HEK293T (cell line): ENCODE data around the gene CDCA5.

ENCODE experiments used
- BHLHE40 ChIP-seq: fragments of 450-650 bp; IDR thresholded peaks from 2 replicates; pipeline ENCODE4 v1.6.1; 2016; ENCODE audit warnings: mild to moderate bottlenecking, moderate library complexity, borderline replicate concordance
- CTBP1 ChIP-seq: fragments of 450-650 bp; IDR thresholded peaks from 2 replicates; pipeline ENCODE4 v1.6.1; 2016; ENCODE audit warnings: borderline replicate concordance
- ELF4 ChIP-seq: fragments of 450-650 bp; IDR thresholded peaks from 2 replicates; pipeline ENCODE4 v1.6.1; 2017; ENCODE audit warnings: antibody characterized with exemption
- FOXA1 ChIP-seq: fragments of 450-650 bp; IDR thresholded peaks from 2 replicates; pipeline ENCODE4 v1.6.1; 2016; ENCODE audit warnings: mild to moderate bottlenecking
- FOXK2 ChIP-seq: fragments of 450-650 bp; IDR thresholded peaks from 2 replicates; pipeline ENCODE4 v1.6.1; 2016; ENCODE audit warnings: mild to moderate bottlenecking
- LEF1 ChIP-seq: fragments of 450-650 bp; IDR thresholded peaks from 2 replicates; pipeline ENCODE4 v1.6.1; 2017; ENCODE audit warnings: mild to moderate bottlenecking, borderline replicate concordance
- NFRKB ChIP-seq: fragments of 450-650 bp; IDR thresholded peaks from 2 replicates; pipeline ENCODE4 v1.6.1; 2016; ENCODE audit warnings: mild to moderate bottlenecking, moderate library complexity
- SP1 ChIP-seq: fragments of 450-650 bp; IDR thresholded peaks from 2 replicates; pipeline ENCODE4 v1.6.1; 2017
- SUZ12 ChIP-seq: fragments of 450-650 bp; IDR thresholded peaks from 2 replicates; pipeline ENCODE4 v1.6.1; 2016; ENCODE audit warnings: mild to moderate bottlenecking
- TARDBP ChIP-seq: fragments of 450-650 bp; IDR thresholded peaks from 2 replicates; pipeline ENCODE4 v1.6.1; 2016
- ZNF384 ChIP-seq: fragments of 450-650 bp; IDR thresholded peaks from 2 replicates; pipeline ENCODE4 v1.6.1; 2016

DNA sequence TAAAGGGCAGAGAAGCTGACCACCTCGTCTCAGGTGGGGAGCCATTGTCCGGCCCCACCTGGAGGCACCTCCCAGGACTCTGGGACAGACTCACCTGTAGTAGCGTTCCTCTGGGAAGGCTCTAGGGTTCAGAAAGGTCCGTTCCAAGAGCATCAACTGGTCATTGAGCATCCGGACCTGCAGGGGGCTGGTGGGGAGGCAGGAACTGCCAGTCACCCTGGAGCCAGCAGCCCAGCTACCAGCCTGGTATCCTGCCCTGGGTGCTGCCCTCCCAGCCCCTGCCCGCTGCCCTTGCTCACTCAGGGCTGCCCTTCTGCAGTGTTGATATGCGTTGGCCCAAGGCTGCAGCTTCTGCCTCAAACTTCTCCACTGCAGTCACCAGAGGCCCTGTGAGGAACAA, 38.1 kb downstream of the CDCA5 start:
- TF ChIP-seq SP1 (no peak), CTBP1 (no peak), NFRKB (no peak), BHLHE40 (no peak), ZNF384 (no peak), LEF1 (no peak), TARDBP (no peak), FOXK2 (no peak), FOXA1 (no peak), SUZ12 (no peak), ELF4 (no peak)
